ENCODE data around the gene NUP210. TPM values are rescaled to one million over a fixed set of nuclear protein-coding genes. Genes with fewer than 3 reads are reported as not detected.

NUP210 gene
- total and polyA plus RNA-seq, 2 experiments from 2014 or later, result 13.8 to 73.9 TPM

- Histone ChIP-seq H2AFZ (no peak overlapping the region), H3K79me2 (replicated peaks; ENCODE audit: insufficient read depth) (no peaks in the 10 kb centered on the region), H3K4me2 (no peak overlapping the region), H3K4me3 (no peak overlapping the region), H3K9me2 (ENCODE audit: insufficient read depth) (no peaks in the 10 kb centered on the region), H3F3A (replicated peaks; ENCODE audit: low read depth) (no peaks in the 10 kb centered on the region), H3K36me3 (ENCODE audit: insufficient read depth) (no peaks in the 10 kb centered on the region), H3K4me1 (ENCODE audit: insufficient read depth) (peaks cover 5% of the 10 kb centered on the region; the same call in 1 of the 2 replicates), H3K27ac (ENCODE audit: low read depth) (no peak overlapping the region), H3K27me3 (ENCODE audit: insufficient read depth) (peaks cover 6% of the 10 kb centered on the region), H4K20me1 (replicated peaks; ENCODE audit: insufficient read depth) (no peaks in the 10 kb centered on the region)
- no peak for DNase-seq (ENCODE audit: low spot score)
- Mint-ChIP-seq H3K4me1 (peaks cover 9% of the 10 kb centered on the region), H3K36me3 (ENCODE audit: low read depth) (no peaks in the 10 kb centered on the region; the same call in 1 of the 3 replicates), H3K4me3 (no peak overlapping the region), H3K27ac (no peak overlapping the region), H3K9me3 (peaks cover 3% of the 10 kb centered on the region; the same call in 1 of the 3 replicates), H3K27me3 (ENCODE audit: insufficient read depth, low read depth, poor library complexity) (peaks cover 26% of the 10 kb centered on the region)
- TF ChIP-seq ZNF114 (CRISPR knock-in tag; IDR thresholded peaks at IDR 0.05) (no peak), CTCF (conservative IDR thresholded peaks at IDR 0.05; ENCODE audit: low read depth in 2 of 2) (no peak), REST (IDR thresholded peaks at IDR 0.05; ENCODE audit: unreplicated experiment) (no peak), EZH2 (IDR thresholded peaks at IDR 0.05; ENCODE audit: low read depth, unreplicated experiment) (no peak)
- ATAC-seq, result no peak
These were observed 42.7 kb upstream of the NUP210 start for GRCh38 chr3:13462822-13463221.

- no peaks in the 10 kb centered on the region for H3K9me2 ChIP-seq (ENCODE audit: insufficient read depth)
- Mint-ChIP-seq H3K4me1 (peaks cover 9% of the 10 kb centered on the region), H3K36me3 (ENCODE audit: low read depth) (no peaks in the 10 kb centered on the region; the same call in 1 of the 3 replicates), H3K27ac (no peak overlapping the region), H3K4me3 (no peak overlapping the region), H3K27me3 (ENCODE audit: insufficient read depth, low read depth, poor library complexity) (peaks cover 26% of the 10 kb centered on the region), H3K9me3 (peaks cover 3% of the 10 kb centered on the region; the same call in 1 of the 3 replicates)
- H3K4me2 ChIP-seq, result no peak overlapping the region
- DNase-seq (ENCODE audit: low spot score), result no peak
- H2AFZ ChIP-seq, result peak overlapping the region; percentile 7; the same call in 1 of the 2 replicates
- no peaks in the 10 kb centered on the region for H4K20me1 ChIP-seq (replicated peaks; ENCODE audit: insufficient read depth)
- no peak overlapping the region for H3K4me3 ChIP-seq
- no peak overlapping the region for H3K27ac ChIP-seq (ENCODE audit: low read depth)
- H3K4me1 ChIP-seq (ENCODE audit: insufficient read depth), result peaks cover 5% of the 10 kb centered on the region; the same call in 1 of the 2 replicates
- no peaks in the 10 kb centered on the region for H3F3A ChIP-seq (replicated peaks; ENCODE audit: low read depth)
- H3K27me3 ChIP-seq (ENCODE audit: insufficient read depth), result peaks cover 6% of the 10 kb centered on the region
- H3K79me2 ChIP-seq (replicated peaks; ENCODE audit: insufficient read depth), result no peaks in the 10 kb centered on the region
- no peak for ATAC-seq
- no peaks in the 10 kb centered on the region for H3K36me3 ChIP-seq (ENCODE audit: insufficient read depth)
- TF ChIP-seq POLR2AphosphoS5 (IDR thresholded peaks at IDR 0.05; ENCODE audit: low read depth) (no peak), ZNF114 (CRISPR knock-in tag; IDR thresholded peaks at IDR 0.05) (no peak), EZH2phosphoT487 (IDR thresholded peaks at IDR 0.05; ENCODE audit: unreplicated experiment) (no peak), CTCF (conservative IDR thresholded peaks at IDR 0.05; ENCODE audit: low read depth in 2 of 2) (no peak), EZH2 (IDR thresholded peaks at IDR 0.05; ENCODE audit: low read depth, unreplicated experiment) (no peak), JUNB (IDR thresholded peaks at IDR 0.05; ENCODE audit: unreplicated experiment) (no peak), NANOG (IDR thresholded peaks at IDR 0.05; ENCODE audit: borderline replicate concordance) (no peak)
These were observed 42.1 kb upstream of the NUP210 start for GRCh38 chr3:13462125-13462629.

All from GM23338 (cell line).